Right lobe of liver (tissue), 6 donors: Measurements from ENCODE around the gene TMEM120B. TPM values are rescaled to one million over a fixed set of nuclear protein-coding genes. Genes with fewer than 3 reads are reported as not detected.
A peak's percentile ranks its signal among the peaks of the same experiment; 100 is the strongest.
"Not testable (repeated sequence)": the region's sequence is repeated elsewhere in the genome, so short reads cannot be mapped to it uniquely, and the experiment has no call there.

Experiments
- ATAC-seq, 4 donors: fragments of 200-7000 bp; cut with Tn5 transposase; one replicate each; pipeline ENCODE4 v1.9.1; 2020; ENCODE audit warnings: mild to moderate bottlenecking in 4 of 4, moderate library complexity in 4 of 4
- DNase-seq, 3 donors: peaks; one replicate each; pipeline ENCODE4 v3.0.0-alpha.2; 2020
- H3K27ac ChIP-seq, 3 donors: fragments of 200-600 bp; one replicate each; pipeline ENCODE4 v1.8.0; 2022
- H3K27me3 ChIP-seq, 2 donors: fragments of 200-600 bp; one replicate each; pipeline ENCODE4 v1.8.0; 2022
- H3K36me3 ChIP-seq, 4 donors: fragments of 200-600 bp; sonication (generic) in 1 of 4; one replicate each; pipeline versions ENCODE4 v1.5.1 to v1.8.0; 2017 to 2022; ENCODE audit warnings: control low read depth in 1 of 4
- H3K4me1 ChIP-seq, 4 donors: fragments of 200-600 bp; sonication (generic) in 1 of 4; one replicate each; pipeline versions ENCODE4 v1.5.1 to v1.8.0; 2017 to 2022; ENCODE audit warnings: control low read depth in 1 of 4
- H3K4me3 ChIP-seq, 3 donors: fragments of 200-600 bp; one replicate each; pipeline ENCODE4 v1.8.0; 2022
- H3K9me3 ChIP-seq, 4 donors: fragments of 200-600 bp; sonication (generic) in 1 of 4; one replicate each; pipeline versions ENCODE4 v1.5.1 to v1.8.0; 2017 to 2022; ENCODE audit warnings: control low read depth in 1 of 4
- POLR2A ChIP-seq: fragments of 450-650 bp; IDR thresholded peaks from one replicate; pipeline ENCODE4 v1.6.1; 2017; ENCODE audit warnings: antibody characterized with exemption, mild to moderate bottlenecking
- WGBS: methylation state at CpG from one replicate; pipeline ENCODE4 v1.1.6; 2018; ENCODE audit warnings: low coverage, low lambda C conversion rate; ENCODE audit not compliant: insufficient coverage; ENCODE audit errors: missing lambda C conversion rate; 5-methylcytosine and 5-hydroxymethylcytosine counted together
- intact Hi-C, 2 donors: fragments of 100-400 bp; cut with DNase I; formaldehyde crosslinking; loops; one replicate each; pipeline versions ENCODE4 v1.11.2 to v1.14.1; 2022
- total RNA-seq, 6 experiments: library from RNA; depleted of rRNA in 2 of 6; stranded (reverse); fragments of >200 nt in 2 of 6; fragmentation: NEBNext Ultra II Directional in 3 of 6; extraction: Animal tissue kit (Norgen Biotek cat#: 25700) in 3 of 6; gene quantifications; one replicate each; pipeline versions ENCODE4 v1.1.0 to v1.2.4, GENCODE V29; 2016 to 2023
- TF ChIP-seq, protein P1 (sequence below), 4 donors: fragments of 200-600 bp in 3 of 4; fragments of 450-650 bp in 1 of 4; IDR thresholded peaks; one replicate each; pipeline versions ENCODE4 v1.5.1 to v1.8.0; 2016 to 2022; ENCODE audit warnings: antibody characterized with exemption in 4 of 4, mild to moderate bottlenecking in 2 of 4
- donor health status: DM: no; HTN: yes; CAD: no.
- donor health status: DM: no; HTN: no; CAD: no.
- donor health status: DM: no; HTN: no; CAD: no.
- donor health status: DM: no; HTN: yes; CAD: no.
- donor health status: DM: no; HTN: yes; CAD: no.

Gene TMEM120B
- total RNA-seq, 6 experiments from 2014 or later = 3.3 to 6.4 (median 4.7) TPM

DNA sequence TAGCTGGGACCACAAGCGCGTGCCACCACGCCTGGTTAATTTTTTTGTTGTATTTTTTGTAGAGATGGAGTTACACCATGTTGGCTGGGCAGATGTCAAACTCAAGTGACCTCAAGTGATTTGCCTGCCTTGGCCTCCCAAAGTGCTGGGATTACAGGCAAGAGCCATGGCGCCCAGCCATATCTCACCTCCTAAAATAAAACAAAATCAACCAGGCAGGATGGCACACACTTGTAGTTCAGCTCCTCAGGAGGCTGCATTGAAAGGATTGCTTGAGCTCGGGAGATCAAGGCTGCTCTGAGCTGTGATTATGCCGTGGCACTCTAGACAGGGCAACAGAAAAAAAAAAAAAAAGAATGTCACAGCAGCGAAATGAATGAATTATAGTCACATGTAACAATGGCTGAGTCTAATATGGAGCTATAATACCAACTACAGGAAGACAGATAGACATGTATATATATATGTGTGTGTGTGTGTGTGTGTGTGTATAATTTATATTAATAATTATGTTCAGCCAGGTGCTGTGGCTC lies 19.3 kb upstream of the TMEM120B start:
- TF ChIP-seq, protein P1, sequence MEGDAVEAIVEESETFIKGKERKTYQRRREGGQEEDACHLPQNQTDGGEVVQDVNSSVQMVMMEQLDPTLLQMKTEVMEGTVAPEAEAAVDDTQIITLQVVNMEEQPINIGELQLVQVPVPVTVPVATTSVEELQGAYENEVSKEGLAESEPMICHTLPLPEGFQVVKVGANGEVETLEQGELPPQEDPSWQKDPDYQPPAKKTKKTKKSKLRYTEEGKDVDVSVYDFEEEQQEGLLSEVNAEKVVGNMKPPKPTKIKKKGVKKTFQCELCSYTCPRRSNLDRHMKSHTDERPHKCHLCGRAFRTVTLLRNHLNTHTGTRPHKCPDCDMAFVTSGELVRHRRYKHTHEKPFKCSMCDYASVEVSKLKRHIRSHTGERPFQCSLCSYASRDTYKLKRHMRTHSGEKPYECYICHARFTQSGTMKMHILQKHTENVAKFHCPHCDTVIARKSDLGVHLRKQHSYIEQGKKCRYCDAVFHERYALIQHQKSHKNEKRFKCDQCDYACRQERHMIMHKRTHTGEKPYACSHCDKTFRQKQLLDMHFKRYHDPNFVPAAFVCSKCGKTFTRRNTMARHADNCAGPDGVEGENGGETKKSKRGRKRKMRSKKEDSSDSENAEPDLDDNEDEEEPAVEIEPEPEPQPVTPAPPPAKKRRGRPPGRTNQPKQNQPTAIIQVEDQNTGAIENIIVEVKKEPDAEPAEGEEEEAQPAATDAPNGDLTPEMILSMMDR (IDR thresholded peaks at IDR 0.05) = no peak
- no peak for TF ChIP-seq POLR2A
- Histone ChIP-seq H3K27me3 (no peaks in the 10 kb centered on the region), H3K4me1 (no peaks in the 10 kb centered on the region), H3K27ac (no peak overlapping the region), H3K36me3 (no peaks in the 10 kb centered on the region), H3K4me3 (no peak overlapping the region), H3K9me3 (no peaks in the 10 kb centered on the region)
- WGBS = 55% methylated on average over 4 of the region's 7 CpGs
- intact Hi-C loops = no loop called here
- no peak for DNase-seq
- no peak for ATAC-seq

DNA sequence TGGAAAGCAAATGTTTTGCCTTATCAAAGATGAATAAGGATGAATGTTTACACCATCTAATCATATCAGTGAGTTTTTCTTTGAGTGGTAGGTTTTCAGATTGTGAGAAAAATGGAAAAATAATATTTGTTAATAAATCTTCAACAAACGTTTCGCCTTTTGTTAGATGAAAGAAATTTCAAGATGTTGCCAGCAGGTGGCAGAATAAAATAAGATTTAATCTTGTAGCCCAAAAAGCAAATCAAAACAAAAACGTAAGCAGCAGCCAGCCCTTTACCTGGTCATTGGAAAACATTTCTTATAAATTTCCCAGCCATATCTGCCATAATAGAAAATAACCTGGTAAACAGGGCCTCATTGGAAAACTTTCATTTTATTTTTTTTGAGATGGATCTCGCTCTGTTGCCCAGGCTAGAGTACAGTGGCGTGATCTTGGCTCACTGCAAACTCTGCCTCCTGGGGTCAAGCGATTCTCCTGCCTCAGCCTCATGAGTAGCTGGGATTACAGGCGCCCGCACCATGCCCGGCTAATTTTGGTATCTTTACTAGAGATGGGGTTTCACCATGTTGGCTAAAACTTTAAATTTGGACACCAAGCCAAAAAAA lies 15.4 kb upstream of the TMEM120B start:
- intact Hi-C loops = no loop called here
- Histone ChIP-seq H3K4me3 (no peak overlapping the region), H3K4me1 (no peaks in the 10 kb centered on the region), H3K9me3 (no peaks in the 10 kb centered on the region), H3K36me3 (no peaks in the 10 kb centered on the region), H3K27me3 (no peaks in the 10 kb centered on the region), H3K27ac (no peak overlapping the region)
- ATAC-seq = peak; percentile 47 to 67 (median 61)
- WGBS = 19% methylated on average over 9 of the region's 9 CpGs
- no peak for TF ChIP-seq POLR2A
- TF ChIP-seq, protein P1 (IDR thresholded peaks at IDR 0.05) = peak; percentile 47 to 85 (median 62)
- DNase-seq = no peak

DNA sequence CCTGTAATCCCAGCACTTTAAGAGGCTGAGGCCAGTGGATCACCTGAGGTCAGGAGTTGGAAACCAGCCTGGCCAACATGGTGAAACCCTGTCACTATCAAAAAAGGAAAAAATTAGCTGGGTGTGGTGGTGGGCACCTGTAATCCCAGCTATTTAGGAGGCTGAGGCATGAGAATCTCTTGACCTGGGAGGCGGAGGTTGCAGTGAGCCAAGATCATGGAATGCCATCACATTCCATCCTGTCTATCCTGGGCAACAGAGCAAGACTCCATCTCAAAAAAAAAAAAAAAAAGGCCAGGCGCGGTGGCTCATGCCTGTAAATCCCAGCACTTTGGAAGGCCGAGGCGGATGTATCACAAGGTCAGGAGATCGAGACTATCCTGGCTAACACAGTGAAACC lies 14.7 kb upstream of the TMEM120B start:
- H3K9me3 ChIP-seq, H3K4me3 ChIP-seq, DNase-seq, H3K4me1 ChIP-seq, ATAC-seq, H3K27me3 ChIP-seq, intact Hi-C loops, H3K27ac ChIP-seq, H3K36me3 ChIP-seq: not testable (repeated sequence)
- WGBS = 97% methylated on average over 4 of the region's 6 CpGs

DNA sequence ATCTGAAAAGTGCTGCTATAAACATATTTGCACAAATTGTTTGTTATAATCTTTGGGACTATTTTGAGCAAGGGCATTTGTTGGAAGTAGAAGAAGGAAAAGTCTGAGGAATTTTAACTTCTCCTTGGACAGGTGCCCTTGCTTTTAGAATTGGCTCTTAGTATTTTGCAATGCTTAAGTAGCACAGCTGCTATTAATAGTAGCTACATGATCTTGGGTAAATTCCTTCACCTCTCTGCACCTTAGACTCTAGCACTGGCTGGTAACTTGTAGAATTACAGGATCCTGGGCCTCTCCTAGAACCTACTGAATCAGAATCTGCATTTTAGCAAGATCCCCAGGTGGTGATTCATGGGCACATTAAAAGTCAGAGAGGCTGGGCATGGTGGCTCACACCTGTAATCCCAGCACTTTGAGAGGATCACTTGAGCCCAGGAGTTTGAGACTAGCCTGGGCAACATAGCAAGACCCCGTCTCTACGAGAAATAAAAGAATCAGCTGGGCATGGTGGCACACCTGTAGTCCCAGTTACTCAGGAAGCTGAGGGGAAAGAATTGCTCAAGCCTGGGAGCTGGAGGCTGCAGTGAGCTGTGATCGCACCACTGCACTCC lies 10.8 kb upstream of the TMEM120B start:
- no peak for TF ChIP-seq POLR2A
- TF ChIP-seq, protein P1 (IDR thresholded peaks at IDR 0.05) = no peak
- no peak overlapping the region for H3K27ac ChIP-seq

DNA sequence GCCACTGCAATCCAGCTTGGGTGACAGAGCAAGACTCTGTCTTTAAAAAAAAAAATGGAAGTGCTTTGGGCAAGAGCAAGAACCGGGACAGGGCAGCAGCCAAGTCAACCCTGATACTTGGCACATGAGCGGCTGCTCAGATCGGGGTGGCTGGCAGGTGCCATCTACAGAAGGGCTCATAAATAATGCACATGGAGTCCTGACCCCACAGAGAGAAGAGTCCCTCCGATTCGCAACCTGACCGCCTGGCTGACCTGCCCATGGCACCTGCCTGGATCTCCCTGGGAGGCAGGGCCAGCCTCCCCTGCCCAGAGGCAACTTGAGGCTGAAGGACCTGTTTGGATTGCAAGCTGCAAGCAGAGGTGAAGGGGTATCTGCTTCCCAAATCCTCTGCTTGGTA lies 9.6 kb upstream of the TMEM120B start:
- intact Hi-C loops = loop anchor here (5.0 kb wide), 1 partner anchor 69 kb away; no protein-coding TSS in a partner anchor
- Histone ChIP-seq H3K36me3 (no peaks in the 10 kb centered on the region), H3K27me3 (no peaks in the 10 kb centered on the region), H3K27ac (no peak overlapping the region), H3K9me3 (no peaks in the 10 kb centered on the region), H3K4me1 (no peaks in the 10 kb centered on the region), H3K4me3 (no peak overlapping the region)
- DNase-seq = no peak
- 100% methylated on average over 1 of the region's 6 CpGs for WGBS
- TF ChIP-seq, protein P1 (IDR thresholded peaks at IDR 0.05) = no peak
- TF ChIP-seq POLR2A = no peak
- ATAC-seq = no peak

More for the DNA sequence above, 10.8 kb upstream of the TMEM120B start:
- ATAC-seq = no peak
- Histone ChIP-seq H3K9me3 (no peaks in the 10 kb centered on the region), H3K4me3 (no peak overlapping the region), H3K27me3 (no peaks in the 10 kb centered on the region), H3K36me3 (no peaks in the 10 kb centered on the region), H3K4me1 (no peaks in the 10 kb centered on the region)
- whole genome bisulfite sequencing = 88% methylated on average over 3 of the region's 3 CpGs
- intact Hi-C loops = loop anchor here (5.0 kb wide), 1 partner anchor 71 kb away; no protein-coding TSS in a partner anchor
- DNase-seq = no peak
